Endodermal cell (in vitro differentiated cells): Measurements from ENCODE around the gene ABHD15. TPM values are rescaled to one million over a fixed set of nuclear protein-coding genes. Genes with fewer than 3 reads are reported as not detected.

Experiments used
- DNase-seq: peaks from one replicate; pipeline ENCODE4 v3.0.0-alpha.2; 2017
- H3K27ac ChIP-seq: 2 replicates; pipeline ENCODE4 v1.5.1; 2013; ENCODE audit warnings: mild to moderate bottlenecking, low read depth, low read length, moderate library complexity
- H3K27me3 ChIP-seq: 2 replicates; pipeline ENCODE4 v1.6.1; 2013; ENCODE audit warnings: mild to moderate bottlenecking, low read length, moderate library complexity; ENCODE audit not compliant: insufficient read depth, control insufficient read depth, poor library complexity, severe bottlenecking
- H3K36me3 ChIP-seq: 2 replicates; pipeline ENCODE4 v1.7.0; 2013; ENCODE audit warnings: mild to moderate bottlenecking, low read length, moderate library complexity; ENCODE audit not compliant: control insufficient read depth, insufficient read depth
- H3K4me1 ChIP-seq: one replicate; pipeline ENCODE4 v1.7.0; 2013; ENCODE audit warnings: low read length; ENCODE audit not compliant: control insufficient read depth, insufficient read depth
- H3K4me3 ChIP-seq: 2 replicates; pipeline ENCODE4 v1.5.1; 2013; ENCODE audit warnings: mild to moderate bottlenecking, low read length, moderate library complexity
- H3K9ac ChIP-seq: 2 replicates; pipeline ENCODE4 v1.6.1; 2013; ENCODE audit warnings: mild to moderate bottlenecking, low read length, moderate library complexity; ENCODE audit not compliant: poor library complexity, severe bottlenecking; ENCODE audit errors: extremely low read depth
- H3K9me3 ChIP-seq: 2 replicates; pipeline ENCODE4 v1.6.1; 2013; ENCODE audit warnings: mild to moderate bottlenecking, low read length, moderate library complexity; ENCODE audit not compliant: control insufficient read depth
- H3K27ac Mint-ChIP-seq: 2 replicates; pipeline ENCODE4 v1.8.0; 2020; ENCODE audit warnings: mixed read lengths
- H3K27me3 Mint-ChIP-seq: 2 replicates; pipeline ENCODE4 v1.8.0; 2021; ENCODE audit warnings: mild to moderate bottlenecking, mixed read lengths; ENCODE audit not compliant: insufficient read depth
- H3K36me3 Mint-ChIP-seq: 2 replicates; pipeline ENCODE4 v1.8.0; 2020; ENCODE audit warnings: low read depth, mixed read lengths
- H3K4me1 Mint-ChIP-seq: 2 replicates; pipeline ENCODE4 v1.8.0; 2020; ENCODE audit warnings: mixed read lengths
- H3K4me3 Mint-ChIP-seq: 2 replicates; pipeline ENCODE4 v1.8.0; 2020; ENCODE audit warnings: mild to moderate bottlenecking, moderate library complexity, mixed read lengths
- H3K9me3 Mint-ChIP-seq: 2 replicates; pipeline ENCODE4 v1.8.0; 2020; ENCODE audit warnings: mild to moderate bottlenecking, mixed read lengths
- WGBS, 2 experiments: methylation state at CpG; one replicate each; pipeline versions ENCODE4 v1.1.5 to v1.1.7; 2013; ENCODE audit warnings: missing lambda C conversion rate in 2 of 2, mixed read lengths in 1 of 2; ENCODE audit not compliant: insufficient coverage in 1 of 2, insufficient read length in 1 of 2; 5-methylcytosine and 5-hydroxymethylcytosine counted together
- total RNA-seq, 2 donors: library from RNA; stranded (reverse); fragmentation: NEBNext Ultra II Directional in 1 of 2; extraction: Animal tissue kit (Norgen Biotek cat#: 25700) in 1 of 2; gene quantifications; 2 replicates in 1 of 2; 3 replicates in 1 of 2; pipeline ENCODE4 v1.2.1, GENCODE V29; 2021
- TF ChIP-seq, protein P1 (sequence below): fragments of 200-600 bp; sonication (generic); conservative IDR thresholded peaks from 2 replicates; pipeline ENCODE4 v1.5.0; 2021; ENCODE audit warnings: antibody characterized with exemption, mild to moderate bottlenecking

ABHD15 gene
- total RNA-seq, 2 donors from 2014 or later = 1.4 to 2.1 TPM

DNA sequence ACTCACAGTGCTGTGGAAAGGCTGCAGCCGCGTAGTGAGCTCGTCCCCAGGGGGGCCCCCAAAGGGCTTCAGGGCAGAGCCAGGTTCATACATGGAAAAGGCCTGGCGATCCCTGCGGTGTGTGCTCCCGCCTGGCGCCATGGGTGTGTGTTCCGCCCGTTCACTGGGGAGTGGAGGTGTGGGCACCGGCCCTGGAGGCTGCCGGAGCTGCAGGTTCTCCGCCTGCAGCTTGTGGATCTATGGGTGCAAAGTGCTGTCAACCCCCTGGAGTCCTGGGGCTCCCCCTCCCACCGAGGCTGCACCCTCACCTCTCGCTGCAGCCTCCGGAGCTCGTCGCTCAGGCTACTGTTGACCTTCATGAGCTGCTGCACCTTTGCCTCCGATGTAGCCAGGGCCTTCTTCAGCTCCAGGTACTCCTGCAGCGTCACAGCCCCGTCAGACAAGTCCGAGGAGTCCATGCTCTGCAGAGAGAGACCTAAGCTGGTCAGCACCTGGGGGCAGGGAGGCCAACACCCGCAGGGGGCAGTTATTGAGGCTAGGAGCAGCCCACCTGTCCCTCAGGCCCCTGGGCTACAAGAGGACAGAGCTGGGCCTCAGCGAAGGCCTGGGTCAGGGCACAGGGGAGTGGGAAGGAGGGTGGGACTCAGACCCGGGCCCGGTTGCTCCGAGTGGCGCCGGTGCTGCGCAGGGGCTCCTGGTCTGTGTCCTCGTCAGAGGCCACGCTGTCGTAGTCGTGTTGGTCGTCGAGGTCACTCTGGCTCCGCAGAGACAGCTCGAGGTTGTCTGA is 9.6 kb upstream of the ABHD15 start:
- TF ChIP-seq, protein P1, sequence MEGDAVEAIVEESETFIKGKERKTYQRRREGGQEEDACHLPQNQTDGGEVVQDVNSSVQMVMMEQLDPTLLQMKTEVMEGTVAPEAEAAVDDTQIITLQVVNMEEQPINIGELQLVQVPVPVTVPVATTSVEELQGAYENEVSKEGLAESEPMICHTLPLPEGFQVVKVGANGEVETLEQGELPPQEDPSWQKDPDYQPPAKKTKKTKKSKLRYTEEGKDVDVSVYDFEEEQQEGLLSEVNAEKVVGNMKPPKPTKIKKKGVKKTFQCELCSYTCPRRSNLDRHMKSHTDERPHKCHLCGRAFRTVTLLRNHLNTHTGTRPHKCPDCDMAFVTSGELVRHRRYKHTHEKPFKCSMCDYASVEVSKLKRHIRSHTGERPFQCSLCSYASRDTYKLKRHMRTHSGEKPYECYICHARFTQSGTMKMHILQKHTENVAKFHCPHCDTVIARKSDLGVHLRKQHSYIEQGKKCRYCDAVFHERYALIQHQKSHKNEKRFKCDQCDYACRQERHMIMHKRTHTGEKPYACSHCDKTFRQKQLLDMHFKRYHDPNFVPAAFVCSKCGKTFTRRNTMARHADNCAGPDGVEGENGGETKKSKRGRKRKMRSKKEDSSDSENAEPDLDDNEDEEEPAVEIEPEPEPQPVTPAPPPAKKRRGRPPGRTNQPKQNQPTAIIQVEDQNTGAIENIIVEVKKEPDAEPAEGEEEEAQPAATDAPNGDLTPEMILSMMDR = no peak
- 94 to 97% methylated on average over 14 to 37 of the region's 37 CpGs for WGBS, 2 experiments

DNA sequence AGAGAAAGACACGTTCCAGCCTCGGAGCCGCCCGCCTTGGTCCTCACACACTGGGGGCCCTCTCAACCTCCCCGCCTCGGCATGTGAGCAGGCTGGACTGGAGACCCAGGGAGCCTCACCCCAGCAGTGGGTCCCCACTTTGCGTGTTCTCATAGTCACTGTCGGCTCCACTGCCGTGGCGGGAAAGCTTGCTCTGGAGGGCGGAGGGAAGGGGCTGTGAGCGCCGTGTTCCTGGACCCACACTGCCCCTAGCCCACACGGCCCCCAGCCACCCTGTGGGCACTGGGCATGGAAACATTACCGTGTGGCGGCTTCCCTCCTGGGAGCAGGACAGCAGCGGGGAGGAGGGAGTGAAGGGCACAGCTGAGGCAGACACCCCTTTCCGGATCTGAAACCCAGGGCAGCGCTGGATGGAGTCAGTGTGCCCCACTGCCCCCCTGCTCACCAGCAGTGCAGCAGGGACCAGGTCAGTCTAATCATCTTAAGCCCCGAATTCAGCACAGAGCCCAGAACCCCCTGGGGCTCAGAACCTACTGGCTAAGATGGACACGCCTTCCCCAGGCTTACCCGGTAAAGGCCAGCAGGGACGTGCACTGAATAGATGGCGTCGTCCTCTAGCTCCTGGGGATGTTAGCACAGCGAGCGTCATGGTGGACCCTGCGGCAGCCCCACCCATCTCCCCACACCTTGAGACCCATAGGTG is 8.8 kb upstream of the ABHD15 start:
- no peaks in the 10 kb centered on the region for H3K27me3 ChIP-seq
- H3K36me3 ChIP-seq = peaks cover 27% of the 10 kb centered on the region
- H3K9ac ChIP-seq = no peak overlapping the region
- H3K27ac ChIP-seq = no peak overlapping the region
- no peak overlapping the region for H3K4me3 ChIP-seq
- no peak for DNase-seq
- Mint-ChIP-seq H3K27me3 (peaks cover 11% of the 10 kb centered on the region), H3K9me3 (no peaks in the 10 kb centered on the region), H3K4me3 (no peak overlapping the region), H3K36me3 (peaks cover 19% of the 10 kb centered on the region), H3K27ac (no peak overlapping the region), H3K4me1 (peaks cover 1% of the 10 kb centered on the region)
- TF ChIP-seq, protein P1 = no peak
- WGBS, 2 experiments = 93 to 94% methylated on average over 18 to 28 of the region's 28 CpGs
- H3K9me3 ChIP-seq = no peaks in the 10 kb centered on the region
- no peaks in the 10 kb centered on the region for H3K4me1 ChIP-seq

More for the DNA sequence above, 9.6 kb upstream of the ABHD15 start:
- no peak overlapping the region for H3K27ac Mint-ChIP-seq
- H3K27me3 Mint-ChIP-seq = peaks cover 5% of the 10 kb centered on the region
- H3K4me3 Mint-ChIP-seq = no peak overlapping the region
- peaks cover 21% of the 10 kb centered on the region for H3K36me3 Mint-ChIP-seq
- H3K27me3 ChIP-seq = no peaks in the 10 kb centered on the region
- no peaks in the 10 kb centered on the region for H3K9me3 ChIP-seq
- H3K9me3 Mint-ChIP-seq = no peaks in the 10 kb centered on the region
- H3K27ac ChIP-seq = no peak overlapping the region
- H3K4me1 Mint-ChIP-seq = peaks cover 1% of the 10 kb centered on the region
- DNase-seq = no peak
- H3K9ac ChIP-seq = no peak overlapping the region
- H3K4me3 ChIP-seq = no peak overlapping the region
- no peaks in the 10 kb centered on the region for H3K4me1 ChIP-seq
- peaks cover 31% of the 10 kb centered on the region for H3K36me3 ChIP-seq

DNA sequence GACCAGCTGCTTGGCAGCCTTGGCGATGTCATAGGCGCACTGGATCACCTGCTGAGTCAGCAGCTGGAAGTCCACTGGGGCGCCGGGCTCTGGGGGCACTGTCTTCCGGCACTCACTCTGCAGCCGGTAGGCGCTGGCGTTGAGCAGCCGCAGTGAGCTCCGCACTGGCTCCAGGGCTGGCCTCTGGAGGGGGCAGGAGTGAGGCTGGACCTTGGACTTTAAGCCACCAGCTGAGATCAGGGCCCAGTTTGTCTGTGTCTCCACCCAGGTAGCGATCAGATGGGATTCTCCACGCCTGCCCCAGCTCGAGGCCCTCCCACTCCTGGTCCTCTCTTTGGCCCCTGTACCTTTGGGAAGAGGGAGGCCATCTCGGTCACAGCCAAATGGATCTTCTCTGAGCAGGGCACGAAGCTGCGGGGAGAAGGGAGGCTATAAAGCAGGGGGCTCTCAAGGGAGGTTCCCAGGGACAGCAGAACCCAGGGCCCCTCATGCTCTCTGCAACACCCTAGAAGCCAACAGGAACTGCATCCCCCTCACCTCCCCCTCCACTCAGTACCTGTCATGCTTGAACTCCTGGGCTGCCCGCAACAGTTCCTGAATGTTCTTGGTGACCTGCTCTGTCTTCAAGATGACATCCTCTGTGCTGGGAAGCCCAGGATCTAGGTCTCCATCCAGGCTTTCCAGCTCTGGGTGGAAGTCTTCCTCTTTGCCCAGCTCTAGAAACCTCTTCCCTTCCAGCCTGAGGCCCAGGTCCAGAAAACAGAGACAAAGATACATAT is 8.1 kb upstream of the ABHD15 start:
- 91 to 94% methylated on average over 14 to 17 of the region's 17 CpGs for WGBS, 2 experiments
- DNase-seq = no peak
- peaks cover 26% of the 10 kb centered on the region for H3K36me3 ChIP-seq
- no peaks in the 10 kb centered on the region for H3K9me3 Mint-ChIP-seq
- H3K4me3 Mint-ChIP-seq = no peak overlapping the region
- peaks cover 15% of the 10 kb centered on the region for H3K27me3 Mint-ChIP-seq
- no peak overlapping the region for H3K27ac ChIP-seq
- H3K27me3 ChIP-seq = no peaks in the 10 kb centered on the region
- H3K36me3 Mint-ChIP-seq = peaks cover 16% of the 10 kb centered on the region
- no peaks in the 10 kb centered on the region for H3K9me3 ChIP-seq
- H3K4me1 Mint-ChIP-seq = no peaks in the 10 kb centered on the region
- TF ChIP-seq, protein P1 = no peak
- H3K27ac Mint-ChIP-seq = no peak overlapping the region
- no peak overlapping the region for H3K9ac ChIP-seq
- no peak overlapping the region for H3K4me3 ChIP-seq
- no peaks in the 10 kb centered on the region for H3K4me1 ChIP-seq
